Chondrocyte (in vitro differentiated cells): ENCODE results near the gene THOC1. TPM values are rescaled to one million over a fixed set of nuclear protein-coding genes. Genes with fewer than 3 reads are reported as not detected.

Experiments used
- DNase-seq: peaks from one replicate; pipeline ENCODE4 v3.0.0; 2021; ENCODE audit warnings: mixed read lengths, low spot score
- H3K27ac Mint-ChIP-seq: one replicate; pipeline ENCODE4 v1.8.0; 2021; ENCODE audit warnings: mild to moderate bottlenecking, moderate library complexity, mixed read lengths; ENCODE audit not compliant: unreplicated experiment
- H3K27me3 Mint-ChIP-seq: 2 replicates; pipeline ENCODE4 v1.8.0; 2021; ENCODE audit warnings: low read depth, mixed read lengths
- H3K36me3 Mint-ChIP-seq: 2 replicates; pipeline ENCODE4 v1.8.0; 2021; ENCODE audit warnings: low read depth, mixed read lengths
- H3K4me1 Mint-ChIP-seq: 2 replicates; pipeline ENCODE4 v1.8.0; 2021; ENCODE audit warnings: low read depth, mild to moderate bottlenecking, mixed read lengths
- H3K4me3 Mint-ChIP-seq: one replicate; pipeline ENCODE4 v1.8.0; 2021; ENCODE audit warnings: mild to moderate bottlenecking, moderate library complexity, mixed read lengths; ENCODE audit not compliant: unreplicated experiment
- H3K9me3 Mint-ChIP-seq: 2 replicates; pipeline ENCODE4 v1.8.0; 2021; ENCODE audit warnings: low read depth, mixed read lengths
- total RNA-seq: library from RNA; stranded (reverse); gene quantifications from 3 replicates; pipeline ENCODE4 v1.2.1, GENCODE V29; 2021
- TF ChIP-seq, protein P1 (sequence below): fragments of 200-600 bp; sonication (generic); IDR thresholded peaks from 2 replicates; pipeline ENCODE4 v1.5.0; 2021; ENCODE audit warnings: antibody characterized with exemption, mild to moderate bottlenecking, moderate library complexity

The THOC1 gene
- total RNA-seq, 1 donor from 2014 or later: 19.9 TPM

DNA sequence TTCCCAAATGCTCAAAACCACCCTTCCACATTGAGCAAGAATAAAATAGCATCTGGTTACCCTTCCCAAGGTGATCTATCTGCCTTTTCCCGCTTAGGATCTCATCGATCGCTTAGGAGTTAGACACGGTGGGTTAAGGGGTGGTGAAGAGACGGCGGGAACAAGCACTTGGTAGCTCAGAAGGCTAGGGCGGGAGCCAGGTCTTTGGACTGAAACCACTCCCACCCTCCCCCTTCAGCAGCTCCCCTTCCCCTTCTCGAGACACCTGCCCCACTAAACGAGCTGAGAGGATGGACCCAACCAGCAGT is 513 bp downstream of the THOC1 start:
- DNase-seq: no peak
- TF ChIP-seq, protein P1, sequence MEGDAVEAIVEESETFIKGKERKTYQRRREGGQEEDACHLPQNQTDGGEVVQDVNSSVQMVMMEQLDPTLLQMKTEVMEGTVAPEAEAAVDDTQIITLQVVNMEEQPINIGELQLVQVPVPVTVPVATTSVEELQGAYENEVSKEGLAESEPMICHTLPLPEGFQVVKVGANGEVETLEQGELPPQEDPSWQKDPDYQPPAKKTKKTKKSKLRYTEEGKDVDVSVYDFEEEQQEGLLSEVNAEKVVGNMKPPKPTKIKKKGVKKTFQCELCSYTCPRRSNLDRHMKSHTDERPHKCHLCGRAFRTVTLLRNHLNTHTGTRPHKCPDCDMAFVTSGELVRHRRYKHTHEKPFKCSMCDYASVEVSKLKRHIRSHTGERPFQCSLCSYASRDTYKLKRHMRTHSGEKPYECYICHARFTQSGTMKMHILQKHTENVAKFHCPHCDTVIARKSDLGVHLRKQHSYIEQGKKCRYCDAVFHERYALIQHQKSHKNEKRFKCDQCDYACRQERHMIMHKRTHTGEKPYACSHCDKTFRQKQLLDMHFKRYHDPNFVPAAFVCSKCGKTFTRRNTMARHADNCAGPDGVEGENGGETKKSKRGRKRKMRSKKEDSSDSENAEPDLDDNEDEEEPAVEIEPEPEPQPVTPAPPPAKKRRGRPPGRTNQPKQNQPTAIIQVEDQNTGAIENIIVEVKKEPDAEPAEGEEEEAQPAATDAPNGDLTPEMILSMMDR: no peak

DNA sequence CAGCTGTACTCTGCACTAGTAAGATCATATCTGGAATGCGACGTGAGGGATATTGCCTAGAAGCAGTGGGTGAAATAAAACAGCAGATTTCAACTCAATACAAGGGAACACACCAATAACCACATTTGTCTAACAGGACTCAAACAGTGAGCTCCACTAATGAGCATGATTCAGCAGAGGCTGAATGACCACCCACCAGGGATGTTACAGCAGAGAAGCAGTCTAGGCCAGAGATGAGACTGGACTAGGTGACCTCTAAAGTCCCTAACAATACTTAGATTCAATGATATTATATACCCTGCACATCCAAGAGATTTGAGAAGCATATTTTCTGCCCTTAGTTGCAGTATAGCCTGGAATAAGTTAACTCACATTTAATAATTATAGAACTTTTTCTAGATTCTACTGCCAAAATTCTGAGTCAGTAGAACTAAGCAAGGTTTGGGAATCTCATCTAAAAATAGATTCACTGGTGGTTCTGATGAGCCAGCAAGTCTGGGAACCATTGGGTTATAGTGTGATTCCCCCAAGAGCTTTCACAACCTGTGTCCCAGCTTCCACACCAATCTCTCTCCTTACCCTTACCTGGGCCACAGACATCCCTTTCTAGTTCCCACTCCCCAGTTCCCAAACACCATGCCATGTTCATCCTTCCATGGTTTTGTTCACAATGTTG is 6.3 kb downstream of the THOC1 start:
- TF ChIP-seq, protein P1: no peak
- Mint-ChIP-seq H3K27me3 (no peaks in the 10 kb centered on the region), H3K9me3 (no peaks in the 10 kb centered on the region), H3K4me1 (peaks cover 3% of the 10 kb centered on the region), H3K36me3 (peaks cover 25% of the 10 kb centered on the region), H3K27ac (no peak overlapping the region), H3K4me3 (no peak overlapping the region)
- no peak for DNase-seq

More for the DNA sequence above, 513 bp downstream of the THOC1 start:
- H3K36me3 Mint-ChIP-seq: peaks cover 8% of the 10 kb centered on the region
- peaks cover 20% of the 10 kb centered on the region for H3K4me1 Mint-ChIP-seq
- H3K4me3 Mint-ChIP-seq: peak overlapping the region; percentile 99
- no peaks in the 10 kb centered on the region for H3K27me3 Mint-ChIP-seq
- H3K27ac Mint-ChIP-seq: peak overlapping the region; percentile 99
- no peaks in the 10 kb centered on the region for H3K9me3 Mint-ChIP-seq

DNA sequence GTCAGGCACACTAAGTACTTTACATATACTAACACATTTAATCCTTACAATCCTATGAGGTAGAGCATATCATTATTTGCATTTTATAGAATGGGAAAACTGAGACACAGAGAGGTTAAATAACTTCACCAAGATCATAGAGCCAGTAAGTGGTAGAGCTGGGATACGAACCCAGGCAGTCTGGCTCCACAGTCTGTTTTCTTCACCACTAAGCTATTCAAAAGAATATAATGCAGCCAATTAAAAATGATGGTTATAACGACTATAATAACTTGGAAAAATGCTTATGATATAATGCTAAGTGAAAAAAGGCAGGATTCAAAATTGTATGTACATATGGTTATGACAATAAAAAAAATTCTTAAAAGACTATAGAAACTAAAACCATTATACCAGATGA is 7.3 kb downstream of the THOC1 start:
- no peak for DNase-seq
- no peaks in the 10 kb centered on the region for H3K9me3 Mint-ChIP-seq
- TF ChIP-seq, protein P1: no peak
- no peak overlapping the region for H3K27ac Mint-ChIP-seq
- peaks cover 3% of the 10 kb centered on the region for H3K4me1 Mint-ChIP-seq
- no peaks in the 10 kb centered on the region for H3K27me3 Mint-ChIP-seq
- peaks cover 30% of the 10 kb centered on the region for H3K36me3 Mint-ChIP-seq
- no peak overlapping the region for H3K4me3 Mint-ChIP-seq

DNA sequence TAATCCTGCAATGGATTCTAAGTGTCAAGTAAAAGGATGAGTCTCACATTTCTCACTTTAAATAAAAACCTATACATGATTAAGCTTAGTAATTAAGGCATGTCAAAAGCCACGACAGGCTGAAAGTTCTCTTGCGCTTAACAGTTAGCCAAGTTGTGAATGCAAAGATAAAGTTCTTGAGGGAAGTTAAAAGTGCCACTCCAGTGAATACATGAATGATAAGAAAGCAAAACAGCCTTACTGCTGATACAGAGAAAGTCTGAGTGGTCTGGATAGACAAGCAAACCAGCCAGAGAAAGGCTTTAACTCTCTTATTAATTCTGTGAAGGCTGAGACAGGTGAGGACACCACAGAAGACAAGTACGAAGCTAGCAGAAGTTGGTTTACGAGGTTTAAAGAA is 12.7 kb downstream of the THOC1 start:
- Mint-ChIP-seq H3K36me3 (peaks cover 35% of the 10 kb centered on the region), H3K4me1 (no peaks in the 10 kb centered on the region), H3K4me3 (no peak overlapping the region), H3K27me3 (no peaks in the 10 kb centered on the region), H3K27ac (no peak overlapping the region), H3K9me3 (no peaks in the 10 kb centered on the region)
- no peak for DNase-seq
- TF ChIP-seq, protein P1: no peak

DNA sequence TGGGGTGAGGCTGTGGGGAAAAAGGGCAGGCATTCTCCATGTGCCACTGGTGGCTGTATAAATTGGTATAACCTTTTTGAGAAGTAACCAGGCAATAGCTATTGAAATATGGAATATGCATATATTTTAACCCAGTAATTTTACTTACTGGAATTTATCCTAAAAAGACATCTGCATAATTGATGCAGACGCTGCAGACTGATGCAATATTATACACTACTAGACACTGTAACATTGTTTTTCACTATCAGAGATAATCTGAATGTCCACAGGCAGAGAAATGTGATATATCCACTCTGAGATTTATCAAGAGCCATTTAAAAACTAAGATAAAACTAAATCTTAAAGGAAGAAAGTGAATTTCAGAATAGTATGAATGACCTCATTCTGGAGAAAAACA is 14.7 kb downstream of the THOC1 start:
- Mint-ChIP-seq H3K36me3 (peaks cover 35% of the 10 kb centered on the region), H3K27ac (no peak overlapping the region), H3K9me3 (no peaks in the 10 kb centered on the region), H3K27me3 (no peaks in the 10 kb centered on the region), H3K4me1 (no peaks in the 10 kb centered on the region), H3K4me3 (no peak overlapping the region)
- no peak for DNase-seq
- TF ChIP-seq, protein P1: no peak
